AG04449 (cell line): ENCODE results near the gene PADI2.
A peak's percentile ranks its signal among the peaks of the same experiment; 100 is the strongest.

Experiments used
- CTCF ChIA-PET: fragments of 350-600 bp; formaldehyde crosslinking; extraction: SDS; loops from one replicate; lab custom pipeline; 2021; ENCODE audit warnings: antibody characterized with exemption; lab: Yijun Ruan, JAX
- POLR2A ChIA-PET: fragments of 400-600, 350-600 bp; formaldehyde crosslinking; extraction: SDS; loops from one replicate; lab custom pipeline; 2020; ENCODE audit warnings: antibody characterized with exemption, inconsistent platforms; lab: Yijun Ruan, JAX
- DNase-seq: peaks from one replicate; pipeline ENCODE4 v3.0.0-alpha.2; 2010; ENCODE audit warnings: low read depth, low spot score
- H3K4me3 ChIP-seq: 2 replicates; pipeline ENCODE4 v1.5.1; 2011; ENCODE audit warnings: low read depth, mild to moderate bottlenecking, control low read depth, low read length
- TF ChIP-seq, protein P1 (sequence below): IDR thresholded peaks from one replicate; pipeline ENCODE4 v1.5.1; 2011; ENCODE audit warnings: mild to moderate bottlenecking, moderate library complexity, low read length, control low read depth, inconsistent platforms; ENCODE audit not compliant: insufficient read depth; ENCODE audit errors: missing control alignments

PADI2 gene

DNA sequence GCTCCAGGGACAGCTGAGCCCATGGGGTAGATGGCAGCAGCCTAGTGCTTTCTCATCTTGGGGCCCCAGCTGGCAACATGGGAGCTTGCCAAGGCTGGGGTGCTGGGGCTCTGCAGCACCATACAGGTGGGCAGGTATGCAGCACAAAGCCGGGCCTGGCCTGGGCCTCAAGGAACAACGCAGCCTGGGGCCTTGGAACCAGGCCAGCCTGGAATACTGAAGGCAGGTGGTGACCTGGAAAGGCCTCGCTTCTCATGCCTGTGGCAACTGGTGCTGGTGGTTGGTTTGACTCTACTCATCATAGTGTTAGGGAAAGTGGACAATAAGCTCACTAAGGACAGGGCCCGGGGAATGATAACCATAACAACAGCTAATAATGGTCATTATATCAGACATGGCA, 38.4 kb downstream of the PADI2 start:
- DNase-seq, result no peak
- ChIA-PET CTCF (interaction anchor here (1.2 to 1.4 kb wide), 2 partner anchors 9 to 256 kb away, joined by 4 to 5 read pairs; no protein-coding TSS in a partner anchor), POLR2A (no interaction called here)
- no peak overlapping the region for H3K4me3 ChIP-seq
- TF ChIP-seq, protein P1, sequence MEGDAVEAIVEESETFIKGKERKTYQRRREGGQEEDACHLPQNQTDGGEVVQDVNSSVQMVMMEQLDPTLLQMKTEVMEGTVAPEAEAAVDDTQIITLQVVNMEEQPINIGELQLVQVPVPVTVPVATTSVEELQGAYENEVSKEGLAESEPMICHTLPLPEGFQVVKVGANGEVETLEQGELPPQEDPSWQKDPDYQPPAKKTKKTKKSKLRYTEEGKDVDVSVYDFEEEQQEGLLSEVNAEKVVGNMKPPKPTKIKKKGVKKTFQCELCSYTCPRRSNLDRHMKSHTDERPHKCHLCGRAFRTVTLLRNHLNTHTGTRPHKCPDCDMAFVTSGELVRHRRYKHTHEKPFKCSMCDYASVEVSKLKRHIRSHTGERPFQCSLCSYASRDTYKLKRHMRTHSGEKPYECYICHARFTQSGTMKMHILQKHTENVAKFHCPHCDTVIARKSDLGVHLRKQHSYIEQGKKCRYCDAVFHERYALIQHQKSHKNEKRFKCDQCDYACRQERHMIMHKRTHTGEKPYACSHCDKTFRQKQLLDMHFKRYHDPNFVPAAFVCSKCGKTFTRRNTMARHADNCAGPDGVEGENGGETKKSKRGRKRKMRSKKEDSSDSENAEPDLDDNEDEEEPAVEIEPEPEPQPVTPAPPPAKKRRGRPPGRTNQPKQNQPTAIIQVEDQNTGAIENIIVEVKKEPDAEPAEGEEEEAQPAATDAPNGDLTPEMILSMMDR, result no peak

DNA sequence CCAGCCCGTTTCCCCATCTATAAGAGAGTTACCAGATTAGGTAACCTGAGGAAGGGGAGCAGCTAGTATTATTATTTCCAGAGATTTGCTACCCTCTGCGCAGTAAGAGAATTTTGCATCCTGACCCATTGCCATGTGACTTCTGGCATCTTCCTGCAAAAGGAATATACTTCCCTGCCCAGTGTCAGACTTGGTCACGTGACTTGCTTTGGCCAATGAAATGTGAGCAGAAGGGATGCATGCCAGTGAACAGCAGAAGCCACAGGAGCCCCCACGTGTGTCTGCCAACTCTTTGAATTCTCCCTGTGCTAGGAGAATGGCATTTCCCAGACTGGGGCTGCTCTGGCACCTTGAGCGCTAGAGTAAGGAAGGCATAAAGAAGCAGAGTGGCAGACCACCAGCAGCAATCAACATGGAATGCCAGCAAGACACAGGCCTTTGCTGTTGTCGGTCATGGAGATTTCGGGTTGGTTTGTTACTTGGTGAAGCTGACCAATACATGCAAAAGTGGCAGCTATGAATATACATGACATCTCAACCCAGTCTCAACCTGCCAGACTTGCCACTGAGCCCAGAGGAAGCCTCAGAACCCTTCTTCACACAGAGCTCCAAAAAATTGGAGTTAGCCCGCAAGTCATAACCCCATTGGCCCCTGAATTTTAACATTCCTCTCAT, 39.0 kb downstream of the PADI2 start:
- ChIA-PET CTCF (interaction anchor here (1.2 to 1.4 kb wide), 2 partner anchors 8 to 256 kb away, joined by 4 to 5 read pairs; no protein-coding TSS in a partner anchor), POLR2A (no interaction called here)
- H3K4me3 ChIP-seq, result no peak overlapping the region
- no peak for DNase-seq
- TF ChIP-seq, protein P1, result no peak

DNA sequence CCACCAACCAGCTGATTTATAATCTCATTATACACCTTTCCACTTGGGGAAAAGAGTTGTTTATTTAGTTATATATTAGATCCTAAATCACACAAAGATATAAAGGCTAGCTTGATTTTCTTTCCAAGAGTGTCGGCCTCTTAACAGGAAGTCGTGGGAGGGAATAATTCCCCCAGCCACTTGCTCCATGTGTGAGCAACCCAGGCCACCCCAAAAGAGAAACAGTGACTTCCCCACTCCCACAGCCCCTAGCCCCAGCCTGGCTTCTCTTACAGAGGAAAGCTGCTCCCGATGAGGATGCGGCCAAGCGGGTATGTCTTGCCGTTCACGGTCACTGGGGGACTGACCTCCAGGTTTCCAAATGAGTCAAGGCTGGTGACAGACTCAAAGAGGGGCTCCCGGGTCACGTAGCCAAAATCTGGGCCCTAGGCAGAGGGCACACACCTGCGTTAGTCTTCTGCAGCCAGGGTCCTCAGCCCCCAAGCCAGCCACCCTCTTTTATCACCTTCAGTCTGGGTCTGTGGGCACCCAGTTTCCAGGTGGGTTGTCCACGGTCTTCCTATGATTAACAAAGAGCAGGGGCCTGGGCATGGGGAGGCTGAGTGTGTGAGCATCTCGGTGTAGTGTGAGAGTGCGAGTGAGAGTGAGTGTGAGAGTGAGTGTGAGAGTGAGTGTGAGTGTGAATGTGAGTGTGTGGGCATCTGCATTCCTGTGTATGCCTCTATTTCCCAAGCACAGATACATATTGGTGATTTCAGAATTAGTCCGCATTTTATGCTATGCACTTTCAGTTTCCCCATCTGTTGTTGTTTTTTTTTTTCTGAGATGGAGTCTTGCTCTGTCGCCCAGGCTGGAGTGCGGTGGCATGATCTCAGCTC, 40.0 kb downstream of the PADI2 start:
- TF ChIP-seq, protein P1, result no peak
- ChIA-PET CTCF (interaction anchor here (0.7 kb wide), 1 partner anchor 47 kb away, joined by 3 read pairs; no protein-coding TSS in a partner anchor), POLR2A (no interaction called here)
- no peak for DNase-seq
- H3K4me3 ChIP-seq, result no peak overlapping the region

DNA sequence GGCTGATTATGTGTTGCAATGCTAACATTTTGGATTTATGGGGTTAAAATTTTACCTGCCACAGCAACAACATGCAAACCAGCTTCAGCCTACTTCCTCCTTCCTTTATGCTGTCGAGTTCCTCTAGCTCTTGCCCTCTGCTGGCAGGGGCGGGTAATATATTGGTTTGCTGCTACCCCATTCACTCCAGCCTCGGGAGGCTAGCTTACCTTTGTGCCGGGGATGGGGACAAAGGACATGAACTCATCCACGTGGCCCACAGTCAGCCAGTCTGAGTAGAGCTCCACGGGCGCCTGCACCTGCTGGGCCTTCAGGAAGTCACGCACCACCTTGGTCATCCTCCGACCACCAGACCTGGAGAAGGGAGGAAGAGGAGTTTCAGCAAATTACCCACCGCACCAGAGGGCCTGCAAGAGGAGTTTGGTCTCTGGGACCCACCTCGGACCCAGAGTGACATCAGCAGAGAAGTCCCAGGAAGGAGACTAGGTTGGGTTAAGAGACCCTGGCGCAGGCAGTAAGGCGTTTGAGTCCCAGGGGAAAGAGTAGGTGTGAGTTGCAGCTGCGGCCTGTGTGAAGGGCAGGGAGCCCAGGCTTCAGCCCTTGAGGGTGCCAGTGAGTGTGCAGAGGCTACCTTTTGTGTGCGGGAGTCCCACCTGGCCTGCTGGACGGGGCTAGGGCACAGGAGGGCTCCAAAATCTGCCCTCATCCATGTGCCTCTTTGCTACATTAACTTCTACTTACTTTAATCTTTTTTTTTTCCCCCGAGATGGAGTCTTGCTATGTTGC, 43.6 kb downstream of the PADI2 start:
- ChIA-PET POLR2A (no interaction called here), CTCF (interaction anchor here (0.7 to 2.2 kb wide), 10 partner anchors 8 to 38 kb away, joined by 3 to 14 read pairs (median 4); no protein-coding TSS in a partner anchor)
- no peak overlapping the region for H3K4me3 ChIP-seq
- no peak for DNase-seq
- TF ChIP-seq, protein P1, result peak; percentile 29

DNA sequence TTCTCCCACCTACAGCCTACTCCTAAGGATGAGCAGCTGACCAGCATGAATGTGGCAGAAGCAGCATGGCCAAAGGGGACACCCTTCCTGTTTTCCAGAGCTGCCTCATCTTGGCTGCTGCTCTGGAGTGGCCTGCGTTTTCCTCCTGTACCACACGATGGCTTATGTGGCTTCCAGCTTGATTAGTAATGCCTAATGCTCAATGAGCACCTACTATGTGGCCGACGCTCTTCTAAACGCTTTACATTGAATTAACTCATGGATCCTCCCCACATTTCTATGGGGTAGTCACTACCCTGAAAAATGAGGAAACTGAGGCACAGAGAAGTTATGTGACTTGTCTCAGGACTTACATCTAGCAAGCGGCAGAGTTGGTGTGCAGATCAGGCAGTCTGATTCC, 47.5 kb downstream of the PADI2 start:
- DNase-seq, result no peak
- no peak overlapping the region for H3K4me3 ChIP-seq
- CTCF ChIA-PET, result interaction anchor here (0.9 to 1.7 kb wide), 2 partner anchors 9 to 330 kb away, joined by 4 read pairs; no protein-coding TSS in a partner anchor
- TF ChIP-seq, protein P1, result no peak
- POLR2A ChIA-PET, result no interaction called here
